ENCODE results near the gene GPC4. TPM values are rescaled to one million over a fixed set of nuclear protein-coding genes. Genes with fewer than 3 reads are reported as not detected.

Gene GPC4
- total and polyA plus RNA-seq, 4 donors, result 0.23 to 1.3 (median 0.71) TPM

DNA sequence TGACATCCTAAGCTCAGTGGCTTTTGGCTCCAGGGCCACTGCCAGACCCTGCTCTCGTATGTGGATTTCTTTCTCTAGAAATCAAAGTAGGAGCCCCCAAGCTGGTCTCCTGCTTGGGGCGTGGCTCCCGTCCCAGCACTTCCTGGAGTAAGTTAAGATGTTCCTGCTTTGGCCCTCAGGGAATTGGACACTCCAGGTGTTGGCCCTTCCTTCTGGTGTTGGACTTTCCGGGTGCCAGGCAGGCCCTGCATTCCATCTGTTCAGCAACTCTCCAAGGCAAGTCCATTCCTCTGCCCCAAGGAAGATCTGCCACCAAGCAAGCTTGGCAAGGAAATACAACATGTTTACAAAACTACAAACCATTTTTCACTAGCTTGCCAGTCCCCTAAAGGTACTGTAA, 22.1 kb upstream of the GPC4 start:
- DNase-seq (ENCODE audit: low spot score), result no peak
- WGBS, result 70% methylated on average over 4 of the region's 4 CpGs

DNA sequence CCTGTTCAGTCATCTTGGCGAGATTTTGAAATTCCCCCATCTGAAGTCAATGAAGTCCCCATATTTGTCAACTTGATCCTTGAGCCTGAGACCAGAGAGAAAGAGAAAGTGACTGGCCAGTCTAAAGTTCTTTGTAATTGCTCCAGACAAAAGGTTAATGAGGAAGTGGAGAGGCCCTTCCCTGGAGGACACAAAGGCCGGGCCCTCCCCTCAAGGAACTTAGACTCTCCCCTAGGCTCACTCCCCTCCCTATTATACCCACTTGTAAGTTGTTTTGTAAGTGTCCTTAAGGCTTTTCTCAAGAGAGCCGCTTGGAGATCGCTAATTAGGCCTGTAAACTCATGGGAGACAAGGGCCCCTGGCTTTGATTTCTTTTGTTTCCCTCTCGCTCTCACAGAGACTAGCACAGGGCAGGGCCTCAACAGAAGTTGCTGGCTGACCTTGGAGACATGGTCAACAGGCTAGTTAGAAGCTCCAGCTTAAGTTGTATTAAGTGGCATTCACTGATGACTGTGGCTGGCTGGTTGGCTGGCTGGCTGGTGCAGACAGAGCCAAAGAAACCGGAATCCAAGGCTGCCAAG, 20.3 kb upstream of the GPC4 start:
- no peak for DNase-seq (ENCODE audit: low spot score)
- H3K4me1 ChIP-seq (ENCODE audit: control insufficient read depth in 4 of 4, insufficient read depth in 4 of 4, low read length in 3 of 4), result no peaks in the 10 kb centered on the region
- no peak overlapping the region for H3K4me3 ChIP-seq (ENCODE audit: low read depth in 1 of 3, low read length in 3 of 3)
- no peak overlapping the region for H3K9ac ChIP-seq (ENCODE audit: low read depth in 1 of 2, low read length in 2 of 2)
- no peak overlapping the region for H3K27ac ChIP-seq (ENCODE audit: low read depth in 1 of 2, low read length in 2 of 2)
- WGBS, result 83% methylated on average over 6 of the region's 6 CpGs
- no peak for TF ChIP-seq FOXA1 (IDR thresholded peaks at IDR 0.05)
- no peak for TF ChIP-seq FOXA2 (IDR thresholded peaks at IDR 0.05)
- TF ChIP-seq, protein P1, sequence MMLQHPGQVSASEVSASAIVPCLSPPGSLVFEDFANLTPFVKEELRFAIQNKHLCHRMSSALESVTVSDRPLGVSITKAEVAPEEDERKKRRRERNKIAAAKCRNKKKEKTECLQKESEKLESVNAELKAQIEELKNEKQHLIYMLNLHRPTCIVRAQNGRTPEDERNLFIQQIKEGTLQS (IDR thresholded peaks at IDR 0.05), result no peak
- TF ChIP-seq, protein P2, sequence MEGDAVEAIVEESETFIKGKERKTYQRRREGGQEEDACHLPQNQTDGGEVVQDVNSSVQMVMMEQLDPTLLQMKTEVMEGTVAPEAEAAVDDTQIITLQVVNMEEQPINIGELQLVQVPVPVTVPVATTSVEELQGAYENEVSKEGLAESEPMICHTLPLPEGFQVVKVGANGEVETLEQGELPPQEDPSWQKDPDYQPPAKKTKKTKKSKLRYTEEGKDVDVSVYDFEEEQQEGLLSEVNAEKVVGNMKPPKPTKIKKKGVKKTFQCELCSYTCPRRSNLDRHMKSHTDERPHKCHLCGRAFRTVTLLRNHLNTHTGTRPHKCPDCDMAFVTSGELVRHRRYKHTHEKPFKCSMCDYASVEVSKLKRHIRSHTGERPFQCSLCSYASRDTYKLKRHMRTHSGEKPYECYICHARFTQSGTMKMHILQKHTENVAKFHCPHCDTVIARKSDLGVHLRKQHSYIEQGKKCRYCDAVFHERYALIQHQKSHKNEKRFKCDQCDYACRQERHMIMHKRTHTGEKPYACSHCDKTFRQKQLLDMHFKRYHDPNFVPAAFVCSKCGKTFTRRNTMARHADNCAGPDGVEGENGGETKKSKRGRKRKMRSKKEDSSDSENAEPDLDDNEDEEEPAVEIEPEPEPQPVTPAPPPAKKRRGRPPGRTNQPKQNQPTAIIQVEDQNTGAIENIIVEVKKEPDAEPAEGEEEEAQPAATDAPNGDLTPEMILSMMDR (IDR thresholded peaks at IDR 0.05; ENCODE audit: low read depth, low read length, missing input control), result no peak
- TF ChIP-seq, protein P3, sequence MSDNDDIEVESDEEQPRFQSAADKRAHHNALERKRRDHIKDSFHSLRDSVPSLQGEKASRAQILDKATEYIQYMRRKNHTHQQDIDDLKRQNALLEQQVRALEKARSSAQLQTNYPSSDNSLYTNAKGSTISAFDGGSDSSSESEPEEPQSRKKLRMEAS (IDR thresholded peaks at IDR 0.05), result no peak
- no peak for TF ChIP-seq TAF1 (conservative IDR thresholded peaks at IDR 0.05)
- TF ChIP-seq HNF4G (IDR thresholded peaks at IDR 0.05), result no peak
- no peak for TF ChIP-seq GABPA (IDR thresholded peaks at IDR 0.05 in 1 of 2, conservative IDR thresholded peaks at IDR 0.05 in 1 of 2)
- TF ChIP-seq RXRA (IDR thresholded peaks at IDR 0.05), result no peak
- H3K9me3 ChIP-seq (ENCODE audit: control insufficient read depth in 4 of 4, low read length in 3 of 4), result no peaks in the 10 kb centered on the region
- peaks cover 0 to 4% (median 0%) of the 10 kb centered on the region in 4 donors for H3K27me3 ChIP-seq (ENCODE audit: control insufficient read depth in 4 of 4, insufficient read depth in 4 of 4, low read length in 3 of 4)
- no peaks in the 10 kb centered on the region for H3K36me3 ChIP-seq (ENCODE audit: control insufficient read depth in 4 of 4, insufficient read depth in 3 of 4, low read depth in 1 of 4, low read length in 3 of 4)

More for the DNA sequence above, 22.1 kb upstream of the GPC4 start:
- Histone ChIP-seq H3K36me3 (ENCODE audit: control insufficient read depth in 4 of 4, insufficient read depth in 3 of 4, low read depth in 1 of 4, low read length in 3 of 4) (no peaks in the 10 kb centered on the region), H3K9ac (ENCODE audit: low read depth in 1 of 2, low read length in 2 of 2) (no peak overlapping the region), H3K9me3 (ENCODE audit: control insufficient read depth in 4 of 4, low read length in 3 of 4) (no peaks in the 10 kb centered on the region), H3K27me3 (ENCODE audit: control insufficient read depth in 4 of 4, insufficient read depth in 4 of 4, low read length in 3 of 4) (peaks cover 0 to 4% (median 0%) of the 10 kb centered on the region in 4 donors), H3K4me3 (ENCODE audit: low read depth in 1 of 3, low read length in 3 of 3) (no peak overlapping the region), H3K27ac (ENCODE audit: low read depth in 1 of 2, low read length in 2 of 2) (no peak overlapping the region), H3K4me1 (ENCODE audit: control insufficient read depth in 4 of 4, insufficient read depth in 4 of 4, low read length in 3 of 4) (no peaks in the 10 kb centered on the region)
- TF ChIP-seq, protein P4, sequence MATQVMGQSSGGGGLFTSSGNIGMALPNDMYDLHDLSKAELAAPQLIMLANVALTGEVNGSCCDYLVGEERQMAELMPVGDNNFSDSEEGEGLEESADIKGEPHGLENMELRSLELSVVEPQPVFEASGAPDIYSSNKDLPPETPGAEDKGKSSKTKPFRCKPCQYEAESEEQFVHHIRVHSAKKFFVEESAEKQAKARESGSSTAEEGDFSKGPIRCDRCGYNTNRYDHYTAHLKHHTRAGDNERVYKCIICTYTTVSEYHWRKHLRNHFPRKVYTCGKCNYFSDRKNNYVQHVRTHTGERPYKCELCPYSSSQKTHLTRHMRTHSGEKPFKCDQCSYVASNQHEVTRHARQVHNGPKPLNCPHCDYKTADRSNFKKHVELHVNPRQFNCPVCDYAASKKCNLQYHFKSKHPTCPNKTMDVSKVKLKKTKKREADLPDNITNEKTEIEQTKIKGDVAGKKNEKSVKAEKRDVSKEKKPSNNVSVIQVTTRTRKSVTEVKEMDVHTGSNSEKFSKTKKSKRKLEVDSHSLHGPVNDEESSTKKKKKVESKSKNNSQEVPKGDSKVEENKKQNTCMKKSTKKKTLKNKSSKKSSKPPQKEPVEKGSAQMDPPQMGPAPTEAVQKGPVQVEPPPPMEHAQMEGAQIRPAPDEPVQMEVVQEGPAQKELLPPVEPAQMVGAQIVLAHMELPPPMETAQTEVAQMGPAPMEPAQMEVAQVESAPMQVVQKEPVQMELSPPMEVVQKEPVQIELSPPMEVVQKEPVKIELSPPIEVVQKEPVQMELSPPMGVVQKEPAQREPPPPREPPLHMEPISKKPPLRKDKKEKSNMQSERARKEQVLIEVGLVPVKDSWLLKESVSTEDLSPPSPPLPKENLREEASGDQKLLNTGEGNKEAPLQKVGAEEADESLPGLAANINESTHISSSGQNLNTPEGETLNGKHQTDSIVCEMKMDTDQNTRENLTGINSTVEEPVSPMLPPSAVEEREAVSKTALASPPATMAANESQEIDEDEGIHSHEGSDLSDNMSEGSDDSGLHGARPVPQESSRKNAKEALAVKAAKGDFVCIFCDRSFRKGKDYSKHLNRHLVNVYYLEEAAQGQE (IDR thresholded peaks at IDR 0.05), result no peak
- TF ChIP-seq, protein P1 (IDR thresholded peaks at IDR 0.05), result no peak
- TF ChIP-seq JUND (IDR thresholded peaks at IDR 0.05) (no peak), TAF1 (conservative IDR thresholded peaks at IDR 0.05) (no peak), EGR1 (IDR thresholded peaks at IDR 0.05; ENCODE audit: low read depth in 2 of 2) (no peak), FOXA1 (IDR thresholded peaks at IDR 0.05) (no peak), SP1 (IDR thresholded peaks at IDR 0.05) (no peak), RAD21 (IDR thresholded peaks at IDR 0.05) (no peak)
